Left ventricle myocardium inferior (tissue), 1 donor: ENCODE data around the gene GPR89A. TPM values are rescaled to one million over a fixed set of nuclear protein-coding genes. Genes with fewer than 3 reads are reported as not detected.

Source experiments
- DNase-seq: peaks from one replicate; pipeline ENCODE4 v3.0.0-alpha.2; 2020
- H3K27ac ChIP-seq: fragments of 200-600 bp; replicated peaks from 2 replicates; pipeline ENCODE4 v1.8.0; 2021
- H3K27me3 ChIP-seq: fragments of 200-600 bp; 2 replicates; pipeline ENCODE4 v1.8.0; 2021; ENCODE audit warnings: low read depth
- H3K36me3 ChIP-seq: fragments of 200-600 bp; 2 replicates; pipeline ENCODE4 v1.8.0; 2021
- H3K4me1 ChIP-seq: fragments of 200-600 bp; 2 replicates; pipeline ENCODE4 v1.8.0; 2021
- H3K4me3 ChIP-seq: fragments of 200-600 bp; 2 replicates; pipeline ENCODE4 v1.8.0; 2021; ENCODE audit warnings: mild to moderate bottlenecking, moderate library complexity
- H3K9me3 ChIP-seq: fragments of 200-600 bp; replicated peaks from 2 replicates; pipeline ENCODE4 v1.8.0; 2021
- intact Hi-C: fragments of 100-400 bp; cut with micrococcal nuclease; formaldehyde crosslinking; loops from one replicate; pipeline ENCODE4 v1.11.0; 2022
- total RNA-seq: library from RNA; stranded (reverse); fragmentation: NEBNext Ultra II Directional; extraction: Animal tissue kit (Norgen Biotek cat#: 25700); gene quantifications from one replicate; pipeline ENCODE4 v1.2.1, GENCODE V29; 2021
- TF ChIP-seq, protein P1 (sequence below): fragments of 200-600 bp; IDR thresholded peaks from 2 replicates; pipeline ENCODE4 v1.8.0; 2021; ENCODE audit warnings: antibody characterized with exemption, mild to moderate bottlenecking, borderline replicate concordance
- donor health status: DM: no; HTN: yes; CAD: no; lungs with severe emphysema.

The GPR89A gene
- total RNA-seq, 1 donor from 2014 or later = 9.7 TPM

DNA sequence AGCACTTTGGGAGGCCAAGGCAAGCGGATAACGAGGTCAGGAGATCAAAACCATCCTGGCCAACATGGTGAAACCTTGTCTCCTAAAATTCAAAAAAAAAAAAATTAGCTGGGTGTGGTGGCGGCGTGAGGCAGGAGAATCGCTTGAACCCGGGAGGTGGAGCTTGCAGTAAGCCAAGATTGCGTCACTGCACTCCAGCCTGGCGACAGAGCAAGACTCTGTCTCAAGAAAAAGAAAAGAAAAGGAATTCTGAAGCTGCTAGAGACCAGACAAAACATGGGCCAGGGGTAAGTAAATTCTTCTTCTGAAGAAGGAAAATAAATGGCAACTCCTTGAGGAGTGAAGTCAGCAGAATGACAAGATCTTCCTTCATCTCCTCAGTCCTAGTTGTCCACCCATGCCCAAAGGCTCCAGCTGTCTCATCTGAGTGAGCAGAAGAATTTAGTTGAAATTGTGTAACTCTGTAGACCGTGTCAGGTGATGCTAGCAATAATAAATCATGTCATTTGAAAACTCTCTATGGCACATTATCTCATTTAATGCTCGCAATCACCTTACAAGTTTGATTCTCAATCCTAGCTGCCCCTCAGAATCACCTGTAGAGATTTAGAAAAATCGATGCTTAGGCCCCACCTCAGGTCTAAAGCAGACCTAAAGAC lies 85.1 kb downstream of the GPR89A start:
- TF ChIP-seq, protein P1, sequence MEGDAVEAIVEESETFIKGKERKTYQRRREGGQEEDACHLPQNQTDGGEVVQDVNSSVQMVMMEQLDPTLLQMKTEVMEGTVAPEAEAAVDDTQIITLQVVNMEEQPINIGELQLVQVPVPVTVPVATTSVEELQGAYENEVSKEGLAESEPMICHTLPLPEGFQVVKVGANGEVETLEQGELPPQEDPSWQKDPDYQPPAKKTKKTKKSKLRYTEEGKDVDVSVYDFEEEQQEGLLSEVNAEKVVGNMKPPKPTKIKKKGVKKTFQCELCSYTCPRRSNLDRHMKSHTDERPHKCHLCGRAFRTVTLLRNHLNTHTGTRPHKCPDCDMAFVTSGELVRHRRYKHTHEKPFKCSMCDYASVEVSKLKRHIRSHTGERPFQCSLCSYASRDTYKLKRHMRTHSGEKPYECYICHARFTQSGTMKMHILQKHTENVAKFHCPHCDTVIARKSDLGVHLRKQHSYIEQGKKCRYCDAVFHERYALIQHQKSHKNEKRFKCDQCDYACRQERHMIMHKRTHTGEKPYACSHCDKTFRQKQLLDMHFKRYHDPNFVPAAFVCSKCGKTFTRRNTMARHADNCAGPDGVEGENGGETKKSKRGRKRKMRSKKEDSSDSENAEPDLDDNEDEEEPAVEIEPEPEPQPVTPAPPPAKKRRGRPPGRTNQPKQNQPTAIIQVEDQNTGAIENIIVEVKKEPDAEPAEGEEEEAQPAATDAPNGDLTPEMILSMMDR = no peak
- H3K36me3 ChIP-seq = no peaks in the 10 kb centered on the region
- H3K9me3 ChIP-seq = no peaks in the 10 kb centered on the region
- no peak for DNase-seq
- intact Hi-C loops = no loop called here
- H3K4me1 ChIP-seq = peaks cover 5% of the 10 kb centered on the region
- peaks cover 3% of the 10 kb centered on the region for H3K27me3 ChIP-seq
- no peak overlapping the region for H3K4me3 ChIP-seq
- H3K27ac ChIP-seq = no peak overlapping the region

DNA sequence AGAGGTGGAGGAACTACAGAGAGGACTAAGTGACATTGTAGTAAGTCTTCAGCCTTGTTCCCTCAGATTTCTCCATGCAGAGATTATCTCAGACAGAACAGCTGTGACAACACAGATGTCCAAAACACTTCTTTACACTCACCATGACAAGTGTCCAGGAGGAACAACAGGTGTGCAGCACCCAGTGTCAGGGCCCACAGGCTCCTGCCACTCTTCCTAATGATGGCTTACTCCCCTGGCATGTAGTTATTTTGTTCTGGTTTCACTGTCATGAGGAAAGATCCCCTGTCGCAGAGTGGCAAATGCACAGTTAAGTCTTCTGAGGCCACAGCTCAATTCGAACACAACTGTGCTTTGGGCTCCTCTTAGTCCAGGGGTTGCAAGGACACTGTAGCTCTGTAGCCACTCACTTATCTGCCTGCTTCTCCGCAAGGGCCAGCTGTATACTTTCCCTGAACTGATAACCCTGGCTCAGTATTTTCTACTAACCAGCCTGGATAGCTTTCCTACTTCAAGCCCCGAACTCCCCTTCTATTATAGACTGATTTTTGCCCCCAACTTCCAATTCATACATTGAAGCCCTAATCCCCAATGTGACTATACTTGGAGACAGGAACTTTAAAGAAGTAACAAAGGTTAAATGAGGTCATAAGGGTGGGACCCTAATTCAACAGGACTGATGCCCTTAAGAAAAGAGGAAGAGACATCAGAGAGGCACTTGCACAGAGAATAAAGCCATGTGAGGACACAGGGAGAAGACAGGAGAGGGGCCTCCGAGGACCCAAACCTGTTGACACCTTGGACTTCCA lies 88.2 kb downstream of the GPR89A start:
- H3K27me3 ChIP-seq = peaks cover 3% of the 10 kb centered on the region
- H3K27ac ChIP-seq = no peak overlapping the region
- H3K9me3 ChIP-seq = no peaks in the 10 kb centered on the region
- no peak for DNase-seq
- TF ChIP-seq, protein P1 = no peak
- no peak overlapping the region for H3K4me3 ChIP-seq
- intact Hi-C loops = no loop called here
- H3K4me1 ChIP-seq = peaks cover 5% of the 10 kb centered on the region
- no peaks in the 10 kb centered on the region for H3K36me3 ChIP-seq

DNA sequence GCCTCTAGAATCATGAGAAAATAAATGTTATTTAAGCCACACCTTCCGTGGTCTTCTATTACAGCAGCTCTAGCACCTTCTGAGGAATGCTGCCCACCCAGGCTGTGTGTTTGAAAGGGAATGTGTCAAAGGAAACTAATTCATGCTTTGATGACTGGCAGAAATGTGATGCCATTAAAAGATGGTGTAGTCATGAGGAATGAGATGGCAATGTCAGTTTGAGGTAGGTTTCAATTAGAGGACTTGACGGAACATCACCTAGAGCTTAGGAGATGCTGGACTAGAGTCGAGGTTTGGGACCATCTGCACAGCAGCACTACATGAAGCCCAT lies 88.8 kb downstream of the GPR89A start:
- no peak for DNase-seq
- Histone ChIP-seq H3K4me3 (no peak overlapping the region), H3K9me3 (no peaks in the 10 kb centered on the region), H3K4me1 (peaks cover 5% of the 10 kb centered on the region), H3K27me3 (peaks cover 3% of the 10 kb centered on the region), H3K27ac (no peak overlapping the region), H3K36me3 (no peaks in the 10 kb centered on the region)
- TF ChIP-seq, protein P1 = no peak
- intact Hi-C loops = no loop called here

- no peak for DNase-seq
- intact Hi-C loops = no loop called here
- Histone ChIP-seq H3K9me3 (no peaks in the 10 kb centered on the region), H3K4me3 (no peak overlapping the region), H3K27ac (no peak overlapping the region), H3K4me1 (no peaks in the 10 kb centered on the region), H3K27me3 (no peaks in the 10 kb centered on the region), H3K36me3 (no peaks in the 10 kb centered on the region)
- TF ChIP-seq, protein P1 = no peak
These were observed 93.6 kb downstream of the GPR89A start for GRCh38 chr1:145701306-145701862.

DNA sequence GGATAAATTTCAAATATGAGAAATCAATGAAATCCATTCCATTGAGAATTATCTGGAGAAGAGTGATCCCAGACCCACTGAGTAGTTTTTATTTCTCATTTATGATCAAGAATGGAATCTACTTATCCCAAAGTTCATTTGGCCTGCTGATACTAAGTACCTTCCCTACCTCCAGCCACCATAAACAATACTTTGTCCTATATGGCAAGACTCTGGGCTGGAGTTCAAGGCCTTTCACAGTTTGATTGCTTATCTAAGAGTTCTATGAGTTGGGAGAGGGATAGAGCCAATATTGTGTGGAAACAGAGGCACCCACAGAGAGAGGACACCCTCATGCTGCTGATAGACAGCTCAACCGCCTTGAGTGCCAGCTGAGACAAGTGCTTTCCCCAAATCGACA lies 94.3 kb downstream of the GPR89A start:
- TF ChIP-seq, protein P1 = no peak
- Histone ChIP-seq H3K36me3 (no peaks in the 10 kb centered on the region), H3K9me3 (no peaks in the 10 kb centered on the region), H3K4me3 (no peak overlapping the region), H3K27ac (no peak overlapping the region), H3K27me3 (no peaks in the 10 kb centered on the region), H3K4me1 (no peaks in the 10 kb centered on the region)
- intact Hi-C loops = no loop called here
- no peak for DNase-seq
